GM18526 (cell line): ENCODE data around the gene STIM2.

ENCODE experiments used
- POLR2A ChIP-seq: IDR thresholded peaks from 3 replicates; pipeline ENCODE4 v1.6.1; 2011; ENCODE audit not compliant: insufficient read length; ENCODE audit errors: extremely low read depth

The STIM2 gene

GRCh38 chr4:26860157-26860921 lies at the start of gene STIM2:
Gene STIM2 (plus strand): TSS chr4:26860841.
- TF ChIP-seq POLR2A: peak; percentile 68

DNA sequence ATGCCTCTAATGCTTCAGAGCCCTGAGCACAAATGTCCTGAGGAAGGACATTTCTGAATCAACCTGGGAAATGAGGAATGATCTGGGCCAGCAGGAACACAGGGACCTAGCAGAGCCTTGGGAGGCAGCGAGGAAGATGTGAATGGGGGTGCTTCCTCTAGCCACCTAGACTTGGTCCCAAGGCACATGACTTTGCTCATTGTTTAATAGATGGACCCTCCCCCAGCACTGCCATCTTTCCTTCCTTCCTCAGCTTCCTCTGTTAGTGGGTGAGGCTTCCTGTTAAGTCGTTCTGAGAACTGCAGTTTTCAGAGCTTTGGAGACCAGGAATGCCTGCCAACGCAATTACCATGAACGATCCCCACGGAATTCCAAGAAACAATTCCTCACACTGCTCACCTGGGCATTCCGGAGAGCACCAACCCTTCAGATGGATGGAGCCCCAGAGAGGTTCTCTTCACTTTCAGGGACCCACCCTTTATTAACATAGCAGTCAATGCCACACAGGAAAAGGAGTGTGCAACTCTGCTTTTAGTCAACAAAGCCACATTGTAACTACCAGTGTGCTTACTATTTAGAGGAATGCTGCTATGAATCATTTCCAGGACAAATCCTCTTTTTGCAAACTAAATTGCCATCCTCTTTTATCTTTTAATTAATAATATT lies 48.5 kb upstream of the STIM2 start:
- TF ChIP-seq POLR2A: no peak

- TF ChIP-seq POLR2A: no peak
These were observed 46.9 kb upstream of the STIM2 start for GRCh38 chr4:26813698-26814097.

GRCh38 chr4:26815199-26815598 lies 45.4 kb upstream of the STIM2 start:
- TF ChIP-seq POLR2A: no peak

DNA sequence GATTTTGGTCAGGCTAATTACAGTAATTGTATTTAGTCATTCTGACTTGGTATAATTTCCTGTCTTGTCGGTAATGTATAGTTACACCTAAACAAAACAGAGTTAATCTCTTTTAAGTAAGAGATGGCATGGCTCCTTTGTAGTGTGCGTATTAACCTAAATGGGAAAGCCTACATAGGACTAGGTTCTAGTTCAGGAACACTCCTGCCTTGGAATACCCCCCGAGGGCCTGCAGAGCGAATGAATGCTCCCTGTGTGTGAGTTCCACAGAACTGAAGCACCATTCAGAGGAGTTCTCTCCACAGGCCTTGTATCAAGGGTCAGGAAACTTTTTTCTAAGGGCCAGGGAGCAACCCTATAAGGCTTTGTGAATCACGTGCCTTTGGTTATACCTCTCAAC lies 44.9 kb upstream of the STIM2 start:
- no peak for TF ChIP-seq POLR2A

GRCh38 chr4:26819026-26819425 lies 41.6 kb upstream of the STIM2 start:
- no peak for TF ChIP-seq POLR2A

- TF ChIP-seq POLR2A: no peak
These were observed 41.1 kb upstream of the STIM2 start for GRCh38 chr4:26819478-26820095.

GRCh38 chr4:26820346-26820745 lies 40.3 kb upstream of the STIM2 start:
- no peak for TF ChIP-seq POLR2A

DNA sequence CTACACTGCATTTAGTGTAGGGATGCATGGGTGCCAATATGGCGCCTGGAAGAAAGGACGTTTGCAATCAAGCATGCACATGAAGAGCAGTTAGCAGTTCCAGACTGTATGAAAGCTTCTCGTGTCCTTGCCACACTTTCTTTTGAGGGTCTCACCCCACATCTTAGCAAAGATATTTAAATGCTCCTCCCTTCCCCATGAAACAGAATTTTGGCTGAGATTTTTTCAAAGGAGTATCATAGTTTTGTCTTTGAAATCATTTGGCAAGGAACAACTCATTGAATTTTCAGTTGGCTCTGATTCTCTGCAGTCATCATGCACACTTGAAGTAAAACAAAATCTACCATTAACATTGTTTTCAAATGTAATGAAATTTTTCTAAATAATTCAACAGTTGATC lies 39.6 kb upstream of the STIM2 start:
- no peak for TF ChIP-seq POLR2A

- no peak for TF ChIP-seq POLR2A
These were observed 38.8 kb upstream of the STIM2 start for GRCh38 chr4:26821677-26822503.

DNA sequence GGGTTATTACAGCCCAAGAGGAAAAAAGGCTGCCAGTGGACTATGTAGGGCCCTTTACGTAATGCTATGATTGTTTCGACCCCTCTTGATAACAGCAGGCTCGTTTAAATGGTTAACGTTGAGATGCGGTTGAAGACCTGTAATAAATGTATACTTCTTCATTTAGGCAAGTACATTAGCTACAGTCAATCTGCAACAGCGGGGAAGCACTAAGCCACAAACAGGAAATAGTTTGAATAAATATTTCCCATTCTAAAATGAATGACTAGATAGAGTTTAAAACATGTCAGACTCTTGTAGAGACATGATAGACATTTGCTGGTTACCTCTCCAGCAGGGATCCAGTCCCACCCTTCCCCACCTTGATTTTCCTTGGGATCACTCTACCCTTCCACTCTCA lies 38.1 kb upstream of the STIM2 start:
- no peak for TF ChIP-seq POLR2A

- no peak for TF ChIP-seq POLR2A
These were observed 37.1 kb upstream of the STIM2 start for GRCh38 chr4:26823583-26823982.

- no peak for TF ChIP-seq POLR2A
These were observed 36.0 kb upstream of the STIM2 start for GRCh38 chr4:26824667-26825066.

GRCh38 chr4:26826721-26827120 lies 33.9 kb upstream of the STIM2 start:
- no peak for TF ChIP-seq POLR2A

- TF ChIP-seq POLR2A: no peak
These were observed 32.8 kb upstream of the STIM2 start for GRCh38 chr4:26827798-26828197.
